ENCODE measurements around the gene LY86.

The LY86 gene

GRCh38 chr6:6623553-6623952 lies 35.0 kb downstream of the LY86 start:
- DNase-seq (ENCODE audit: low read depth), result no peak

GRCh38 chr6:6624269-6624990 lies 35.9 kb downstream of the LY86 start:
- no peak for DNase-seq (ENCODE audit: low read depth)

DNA sequence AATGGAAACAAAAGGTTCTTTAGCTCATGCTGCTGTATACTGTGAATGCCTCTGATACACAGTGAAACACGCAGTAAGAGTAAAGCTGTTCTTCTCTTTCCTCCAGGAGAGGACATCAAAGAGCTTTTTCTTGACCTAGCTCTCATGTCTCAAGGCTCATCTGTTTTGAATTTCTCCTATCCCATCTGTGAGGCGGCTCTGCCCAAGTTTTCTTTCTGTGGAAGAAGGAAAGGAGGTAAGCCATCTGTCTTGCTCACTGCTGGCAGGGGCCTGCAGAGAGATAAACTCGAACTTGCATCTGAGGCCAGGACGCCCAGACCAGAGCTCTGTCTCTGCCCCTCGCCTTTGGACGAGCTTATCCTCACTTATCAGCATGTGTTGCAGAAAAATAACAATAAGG lies 37.7 kb downstream of the LY86 start:
- DNase-seq (ENCODE audit: low read depth), result no peak

DNA sequence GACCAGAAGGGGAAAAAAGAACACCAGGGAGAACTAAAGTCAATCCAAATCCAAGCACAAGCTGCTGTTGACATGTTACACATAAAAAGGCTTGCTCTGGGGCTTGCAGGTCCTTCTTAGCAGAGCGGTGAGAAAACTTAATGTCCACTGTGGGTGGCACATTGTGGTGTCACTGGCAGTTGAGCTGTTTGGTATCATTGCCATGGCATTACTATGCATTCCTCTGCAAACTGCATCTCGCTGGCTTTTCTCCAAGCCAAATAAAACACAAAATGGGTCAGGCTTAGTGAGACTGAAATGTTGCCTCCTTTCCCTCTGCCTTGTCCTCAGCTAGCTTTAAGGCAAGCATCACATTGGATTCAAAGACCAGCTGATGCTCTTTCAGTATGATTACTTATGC lies 40.9 kb downstream of the LY86 start:
- DNase-seq (ENCODE audit: low read depth), result no peak

DNA sequence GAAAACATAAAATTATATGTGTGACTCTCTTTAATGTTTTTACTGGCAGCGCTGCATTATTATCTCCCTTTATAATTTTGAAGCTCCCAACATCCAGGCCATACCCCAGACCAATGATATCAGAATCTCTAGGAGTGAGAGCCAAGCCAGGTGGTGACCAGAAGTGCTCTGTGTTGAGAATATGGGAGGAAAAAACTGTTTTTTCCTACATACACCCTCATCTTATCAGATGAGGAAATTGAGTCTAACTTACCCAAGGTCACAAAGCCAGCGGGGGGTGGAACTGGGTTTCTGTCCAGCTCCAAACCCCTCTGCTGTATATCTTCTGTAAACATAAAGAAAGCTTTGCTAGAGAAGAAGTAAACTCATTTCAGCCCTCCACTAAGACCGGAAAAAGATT lies 42.5 kb downstream of the LY86 start:
- DNase-seq (ENCODE audit: low read depth), result no peak

DNA sequence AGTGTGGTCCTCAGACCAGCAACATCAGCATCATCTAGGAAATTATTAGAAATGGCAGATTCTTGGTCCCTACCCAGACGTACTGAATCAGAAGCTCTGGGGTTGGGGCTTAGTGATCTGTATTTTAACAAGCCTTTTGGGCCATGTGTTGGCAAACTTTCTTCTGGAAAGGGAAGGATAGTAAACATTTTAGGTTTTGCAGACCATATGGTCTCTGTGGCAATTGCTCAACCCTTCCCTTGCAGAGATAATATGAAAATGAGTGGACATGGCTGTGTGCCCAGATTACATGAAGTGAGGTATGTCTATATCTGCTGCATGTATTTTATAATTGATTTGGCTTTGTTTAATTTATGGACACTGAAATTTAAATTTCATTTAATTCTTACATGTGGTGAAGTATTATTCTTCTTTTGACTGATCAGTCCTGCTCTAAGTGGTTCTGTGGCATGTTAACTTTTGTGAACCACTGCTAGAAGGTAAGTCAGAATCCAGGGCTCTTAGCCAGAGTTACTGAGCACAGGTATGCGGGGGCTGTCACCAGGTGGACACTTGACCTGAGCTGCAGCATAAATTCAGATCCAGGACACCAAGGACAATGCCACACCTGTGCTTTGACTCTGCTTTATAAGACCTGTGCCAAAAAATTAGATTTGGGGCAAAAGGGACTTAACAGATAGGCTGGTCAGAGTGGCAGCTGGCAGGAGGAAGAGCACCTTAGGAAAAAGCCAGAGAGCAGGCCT lies 43.2 kb downstream of the LY86 start:
- no peak for DNase-seq (ENCODE audit: low read depth)

GRCh38 chr6:6633898-6634734 lies 45.6 kb downstream of the LY86 start:
- DNase-seq (ENCODE audit: low read depth), result no peak

GRCh38 chr6:6634735-6635075 lies 46.2 kb downstream of the LY86 start:
- DNase-seq (ENCODE audit: low read depth), result no peak

DNA sequence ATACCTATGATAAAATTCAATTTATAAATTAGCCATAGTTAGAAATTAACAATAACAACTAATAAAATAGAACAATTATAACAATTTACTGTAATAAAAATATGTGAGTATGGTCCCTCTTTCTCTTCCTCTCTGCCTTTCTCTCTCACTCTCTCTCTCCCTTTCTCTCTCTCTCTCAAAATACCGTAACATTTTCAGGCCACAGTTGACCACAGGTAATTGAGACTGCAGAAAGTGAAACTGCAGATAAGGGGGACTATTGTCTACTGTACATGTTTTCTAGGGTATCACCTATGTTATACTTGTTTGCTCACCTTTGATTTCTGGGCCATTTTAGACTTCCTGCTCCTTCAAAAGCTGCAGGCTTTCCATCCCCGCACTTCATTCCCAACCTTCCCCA lies 46.8 kb downstream of the LY86 start:
- DNase-seq (ENCODE audit: low read depth), result no peak

DNA sequence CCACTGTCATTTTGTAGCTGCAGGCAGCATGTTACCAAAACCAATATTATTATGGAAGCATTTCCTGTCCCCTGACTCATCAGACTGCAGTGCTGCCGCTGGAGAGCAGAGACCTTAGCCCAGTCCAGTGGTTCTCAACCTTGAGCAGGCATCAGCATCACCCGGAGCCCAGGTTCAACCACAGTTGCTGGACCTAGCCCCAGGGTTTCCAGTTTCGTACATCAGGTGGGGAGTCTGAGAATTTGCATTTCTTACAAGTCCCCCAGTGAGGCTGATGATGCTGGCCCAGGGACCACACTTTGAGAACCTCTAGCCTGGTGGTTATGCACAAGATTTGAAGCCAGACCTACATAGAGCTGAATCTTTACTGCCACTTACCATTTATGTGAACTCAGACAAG lies 47.3 kb downstream of the LY86 start:
- no peak for DNase-seq (ENCODE audit: low read depth)

DNA sequence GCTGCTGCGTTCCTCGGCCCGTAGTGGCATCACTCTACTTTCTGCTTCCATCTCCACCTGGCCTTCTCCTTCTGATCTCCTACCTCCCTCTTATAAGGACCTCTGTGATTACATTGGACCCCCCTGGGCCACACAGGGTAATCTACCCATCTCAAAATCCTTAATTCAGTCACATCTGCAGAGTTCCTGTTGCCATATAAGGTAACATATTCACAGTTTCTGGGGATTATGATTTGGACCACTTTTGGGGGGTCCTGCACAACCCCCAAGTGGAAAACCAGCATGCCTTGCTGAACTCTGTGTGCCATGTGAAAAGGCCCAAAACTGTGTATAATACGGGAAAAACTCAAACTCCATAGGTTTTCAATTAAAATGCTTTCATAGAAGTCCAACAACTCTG lies 51.1 kb downstream of the LY86 start:
- no peak for DNase-seq (ENCODE audit: low read depth)

DNA sequence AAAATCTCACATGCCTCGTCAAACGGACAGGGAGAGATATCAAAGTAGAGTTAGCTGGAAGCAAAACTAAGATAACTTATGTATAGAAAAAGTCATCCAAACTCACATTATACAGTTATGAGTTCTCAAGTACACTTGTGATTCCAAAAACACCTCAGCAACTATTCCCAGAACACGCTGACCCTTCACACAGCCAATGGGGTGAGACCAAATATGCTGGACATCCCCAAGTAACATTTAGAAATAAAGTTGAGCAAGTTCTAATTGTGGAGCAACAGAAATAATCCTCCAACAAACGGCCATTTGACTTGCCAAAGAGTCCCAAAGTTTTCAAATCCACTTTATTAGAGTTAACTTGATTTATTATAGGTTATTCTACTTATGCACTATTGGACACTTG lies 52.4 kb downstream of the LY86 start:
- DNase-seq (ENCODE audit: low read depth), result no peak

- no peak for DNase-seq (ENCODE audit: low read depth)
Measured at GRCh38 chr6:6643398-6643797, 54.9 kb downstream of the LY86 start.

DNA sequence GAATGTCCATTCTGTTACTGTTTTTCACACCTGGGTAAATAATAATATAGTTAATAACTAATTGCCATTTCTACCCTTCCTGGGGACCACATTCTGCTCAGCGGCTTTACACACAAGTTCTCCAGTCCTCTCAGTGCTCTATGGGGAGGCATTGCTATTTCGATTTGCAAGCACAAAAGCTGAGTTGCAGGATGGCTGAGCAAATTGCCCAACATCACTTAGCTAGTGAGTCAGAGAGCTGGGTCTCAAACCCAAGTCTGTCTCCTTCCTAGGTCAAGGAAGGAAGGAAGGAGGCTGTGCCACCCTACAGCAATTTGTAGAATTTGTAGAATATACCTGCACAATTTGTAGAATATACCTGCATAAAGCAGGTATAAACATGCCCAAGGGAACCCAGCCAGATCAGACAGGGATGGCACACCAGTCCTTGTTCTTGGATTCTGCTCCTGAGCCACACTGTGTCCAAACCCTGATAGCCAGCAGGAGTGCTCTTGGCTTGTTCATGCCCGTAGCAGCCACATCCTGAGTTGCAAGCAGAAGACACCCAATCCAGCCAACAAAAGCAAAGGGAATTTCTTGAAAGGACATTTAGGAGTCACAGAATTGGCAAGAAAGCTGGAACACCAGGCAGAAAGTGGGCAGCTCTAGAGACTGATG lies 56.9 kb downstream of the LY86 start:
- DNase-seq (ENCODE audit: low read depth), result no peak

- no peak for DNase-seq (ENCODE audit: low read depth)
Measured at GRCh38 chr6:6646384-6646783, 57.9 kb downstream of the LY86 start.

GRCh38 chr6:6646859-6647258 lies 58.3 kb downstream of the LY86 start:
- DNase-seq (ENCODE audit: low read depth), result no peak

DNA sequence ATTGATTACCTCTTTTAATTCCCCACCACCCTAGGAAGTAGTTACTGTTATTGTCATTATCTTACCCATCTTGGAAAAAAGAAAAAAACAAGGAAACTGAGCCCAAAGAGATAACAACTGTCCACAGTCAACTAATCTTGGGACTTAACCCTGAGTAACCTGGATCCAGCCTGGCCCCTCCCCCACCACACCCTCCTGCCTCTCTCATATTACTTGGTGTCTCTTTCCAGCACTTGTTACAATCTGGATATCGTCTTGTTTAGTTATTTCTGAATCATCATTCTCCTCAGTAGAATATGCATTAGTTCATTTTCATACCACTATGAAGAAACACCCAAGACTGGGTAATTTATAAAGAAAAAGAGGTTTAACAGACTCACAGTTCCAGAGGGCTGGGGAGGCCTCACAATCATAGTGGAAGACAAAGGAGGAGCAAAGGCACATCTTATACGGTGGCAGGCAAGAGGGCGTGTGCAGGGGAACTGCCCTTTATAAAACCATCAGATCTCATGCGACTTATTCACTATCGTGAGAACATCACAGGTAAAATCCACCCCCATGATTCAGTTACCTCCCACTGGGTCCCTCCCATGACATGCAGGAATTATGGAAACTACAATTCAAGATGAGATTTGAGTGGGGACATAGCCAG lies 60.3 kb downstream of the LY86 start:
- DNase-seq (ENCODE audit: low read depth), result no peak

DNA sequence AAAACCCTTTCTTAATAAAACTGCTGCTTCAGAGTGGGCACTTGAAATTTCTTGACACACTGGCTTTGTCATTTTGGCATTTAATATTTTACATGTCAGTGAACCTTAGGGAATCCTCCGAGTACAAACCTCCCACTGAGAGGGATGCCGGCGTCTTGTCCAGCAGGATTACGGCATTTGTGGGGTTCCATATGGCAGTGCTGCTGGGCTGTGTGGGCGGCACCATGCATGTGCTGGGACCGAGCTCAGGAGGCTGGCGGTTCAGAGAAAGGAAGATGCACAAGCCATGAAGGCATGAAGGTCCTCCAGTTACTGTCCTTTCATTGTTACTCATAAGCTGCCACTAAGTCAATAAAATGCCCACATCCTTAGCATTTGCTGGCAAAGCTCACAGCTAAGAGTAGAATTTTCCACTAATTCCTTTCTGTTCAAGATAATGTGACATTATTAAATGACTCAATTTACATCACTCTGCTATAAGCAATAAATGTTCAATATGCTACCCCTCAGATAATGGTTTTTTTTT lies 61.4 kb downstream of the LY86 start:
- no peak for DNase-seq (ENCODE audit: low read depth)

- no peak for DNase-seq (ENCODE audit: low read depth)
Measured at GRCh38 chr6:6650839-6651238, 62.3 kb downstream of the LY86 start.

DNA sequence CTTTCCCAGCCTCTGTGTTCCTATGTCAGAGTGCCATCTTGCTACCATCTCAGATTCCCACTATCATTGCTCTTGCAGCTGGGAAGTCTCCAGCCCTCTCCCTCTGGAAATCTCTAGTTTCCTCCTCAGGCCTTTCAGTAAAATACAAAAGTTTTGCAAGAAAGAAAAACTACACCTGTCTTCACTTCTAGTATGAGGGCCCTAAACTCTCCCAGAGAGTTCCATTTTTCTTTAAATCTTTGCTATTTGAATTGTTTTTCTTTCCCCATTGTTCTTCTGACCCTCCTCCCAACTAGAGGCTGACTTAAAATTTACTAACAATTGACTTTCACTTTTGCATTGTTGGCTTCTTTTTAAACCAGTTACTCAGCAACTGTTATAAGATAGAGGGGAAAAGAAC lies 62.8 kb downstream of the LY86 start:
- no peak for DNase-seq (ENCODE audit: low read depth)

- DNase-seq (ENCODE audit: low read depth), result no peak
Measured at GRCh38 chr6:6652932-6653331, 64.4 kb downstream of the LY86 start.
